Measurements from ENCODE around the gene C10orf143. TPM values are rescaled to one million over a fixed set of nuclear protein-coding genes. Genes with fewer than 3 reads are reported as not detected.
A peak's percentile ranks its signal among the peaks of the same experiment; 100 is the strongest.

Gene C10orf143
- total and polyA plus RNA-seq, 2 of the 8 experiments (the other 6 are each of a cell fraction or from before 2014, with no cell fraction given) = 1.6 to 2.0 TPM

GRCh38 chr10:130044067-130045061 is 66.3 kb downstream of the C10orf143 start:
- no peak overlapping the region for H3K9ac ChIP-seq (replicated peaks in 1 of 4; ENCODE audit: extremely low read depth in 1 of 4, low read depth in 3 of 4, low read length in 3 of 4)
- DNase-seq (ENCODE audit: low read depth in 1 of 2, low spot score in 2 of 2) (peak in 1 of 2 experiments; percentile 42), FAIRE-seq (no peak)
- H3K79me1 ChIP-seq (ENCODE audit: low read depth, low read length) = no peaks in the 10 kb centered on the region
- no peak overlapping the region for H4K5ac ChIP-seq (ENCODE audit: insufficient read length, low read depth, low read length)
- no peak overlapping the region for H3K14ac ChIP-seq (ENCODE audit: insufficient read length)
- peaks cover 0 to 4% (median 0%) of the 10 kb centered on the region in 4 experiments; a peak in 2 of 7 replicates for H3K4me1 ChIP-seq (replicated peaks in 1 of 4; ENCODE audit: control insufficient read depth in 3 of 4, insufficient read depth in 4 of 4, low read length in 3 of 4)
- no peak overlapping the region for H4K91ac ChIP-seq (replicated peaks; ENCODE audit: insufficient read length, low read length)
- peaks cover 0 to 2% of the 10 kb centered on the region in 2 experiments for H4K20me1 ChIP-seq (replicated peaks in 1 of 2; ENCODE audit: control insufficient read depth in 1 of 2, insufficient read depth in 2 of 2, low read length in 2 of 2)
- no peak overlapping the region for H2BK120ac ChIP-seq (replicated peaks; ENCODE audit: low read depth, low read length)
- no peak overlapping the region for H2BK20ac ChIP-seq (ENCODE audit: low read length)
- H4K8ac ChIP-seq (ENCODE audit: extremely low read depth, insufficient read depth, low read length) = no peak overlapping the region
- H2BK5ac ChIP-seq (ENCODE audit: low read depth, low read length) = no peak overlapping the region
- peaks cover 0 to 2% (median 0%) of the 10 kb centered on the region in 4 experiments; a peak in 1 of 7 replicates for H3K27me3 ChIP-seq (replicated peaks in 1 of 4; ENCODE audit: control insufficient read depth in 3 of 4, extremely low read depth in 1 of 4, insufficient read depth in 3 of 4, low read length in 3 of 4)
- no peaks in the 10 kb centered on the region for H3K23me2 ChIP-seq (ENCODE audit: low read depth, low read length)
- 87% methylated on average over 16 of the region's 17 CpGs; no CpG with 5 or more reads in 1 of the 2 experiments for WGBS, 2 experiments (ENCODE audit: extremely low coverage in 1 of 2, insufficient coverage in 1 of 2, insufficient read length in 1 of 2, insufficient replicate concordance in 2 of 2, low coverage in 1 of 2, low lambda C conversion rate in 2 of 2, missing lambda C conversion rate in 1 of 2)
- no peaks in the 10 kb centered on the region for H3K79me2 ChIP-seq (ENCODE audit: control insufficient read depth in 1 of 2, insufficient read depth in 2 of 2, low read length in 2 of 2)
- H2BK12ac ChIP-seq (ENCODE audit: low read depth, low read length) = no peak overlapping the region; the same call in 1 of the 2 replicates
- CTCF ChIA-PET (ENCODE audit: partially characterized antibody) = interaction anchor here (0.6 to 2.7 kb wide), 32 partner anchors 9 to 385 kb away, joined by 3 to 14 read pairs (median 3); no protein-coding TSS in a partner anchor
- no peak overlapping the region for H3K4me3 ChIP-seq (ENCODE audit: extremely low read depth in 1 of 4, insufficient read depth in 2 of 4, low read depth in 3 of 4, low read length in 4 of 4)
- POLR2A ChIA-PET (ENCODE audit: partially characterized antibody) = interaction anchor here (1.1 kb wide), 1 partner anchor 83 kb away, joined by 3 read pairs; no protein-coding TSS in a partner anchor
- no peak overlapping the region for H3K23ac ChIP-seq (ENCODE audit: insufficient read length)
- H3K18ac ChIP-seq (ENCODE audit: extremely low read depth, low read length) = no peak overlapping the region
- no peak overlapping the region for H2AFZ ChIP-seq (ENCODE audit: low read length)
- no peak overlapping the region for H2AK5ac ChIP-seq (ENCODE audit: low read depth, low read length)
- TF ChIP-seq E2F6 (IDR thresholded peaks at IDR 0.05) (peak; percentile 70), JUN (IDR thresholded peaks at IDR 0.05; ENCODE audit: low read depth, low read length) (no peak)
- H3K56ac ChIP-seq (replicated peaks; ENCODE audit: insufficient read length, low read depth, low read length) = no peak overlapping the region
- H3K36me3 ChIP-seq (ENCODE audit: control insufficient read depth in 2 of 4, insufficient read depth in 4 of 4, low read length in 3 of 4) = no peaks in the 10 kb centered on the region
- 0 out of 2 replicates have a peak overlapping the region, but pooled peaks have one; percentile 19 for H2BK15ac ChIP-seq (ENCODE audit: low read length)
- no peak overlapping the region for H3K27ac ChIP-seq (ENCODE audit: low read depth, low read length)
- H3K9me3 ChIP-seq (ENCODE audit: insufficient read depth in 2 of 2, low read depth in 1 of 2, low read length in 1 of 2) = no peaks in the 10 kb centered on the region; a peak in 1 of 4 replicates
- no peak overlapping the region for H3K4me2 ChIP-seq (ENCODE audit: insufficient read depth in 1 of 2, low read depth in 2 of 2, low read length in 2 of 2)
- no peak overlapping the region for H3K4ac ChIP-seq (replicated peaks; ENCODE audit: insufficient read length, low read depth, low read length)

Data from H1 (cell line).